Mononuclear cell (primary cell): ENCODE data around the gene GRIA1. TPM values are rescaled to one million over a fixed set of nuclear protein-coding genes. Genes with fewer than 3 reads are reported as not detected.
"Not testable (repeated sequence)": the region's sequence is repeated elsewhere in the genome, so short reads cannot be mapped to it uniquely, and the experiment has no call there.

Source experiments
- H3K27me3 ChIP-seq: 2 replicates; pipeline ENCODE4 v1.6.0; 2011; ENCODE audit warnings: low read length, control low read depth; ENCODE audit not compliant: insufficient read depth
- H3K4me1 ChIP-seq: 2 replicates; pipeline ENCODE4 v1.5.1; 2011; ENCODE audit warnings: mild to moderate bottlenecking, low read length, control low read depth; ENCODE audit not compliant: insufficient read depth
- H3K4me3 ChIP-seq: 2 replicates; pipeline ENCODE4 v1.5.1; 2011; ENCODE audit warnings: mild to moderate bottlenecking, low read length, moderate library complexity
- H3K9me3 ChIP-seq: 2 replicates; pipeline ENCODE4 v1.5.1; 2011; ENCODE audit warnings: low read depth, mild to moderate bottlenecking, control low read depth, low read length
- total RNA-seq: library from RNA; depleted of rRNA; stranded (reverse); fragments of >200 nt; gene quantifications from one replicate; pipeline ENCODE4 v1.2.3, GENCODE V29; 2012

Gene GRIA1
- total RNA-seq, 1 donor: not detected

DNA sequence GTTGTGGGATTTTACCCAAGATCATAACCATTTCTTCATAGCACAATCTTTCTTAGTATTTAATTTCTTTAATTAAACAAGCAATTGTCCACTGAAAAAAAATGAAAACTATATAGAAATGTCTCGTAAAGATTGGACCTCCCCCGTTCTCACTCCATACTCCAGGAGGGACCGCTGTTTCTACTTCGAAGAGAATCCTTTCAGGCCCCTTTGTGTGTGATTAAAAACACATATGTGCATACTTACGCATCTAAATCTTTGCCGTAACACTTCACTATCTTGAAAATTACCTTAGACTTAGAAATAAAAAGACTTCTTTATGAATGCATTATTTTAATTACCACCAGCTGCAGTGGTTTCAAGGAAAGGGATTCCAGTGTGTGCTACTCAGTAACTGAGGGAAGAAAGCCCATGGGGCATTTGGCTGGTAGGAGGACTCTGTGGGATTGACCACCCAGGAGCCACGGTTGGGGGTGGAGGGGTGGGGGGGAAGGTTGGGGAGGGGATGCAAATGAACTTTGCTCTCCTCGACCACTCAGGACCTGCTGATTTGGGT is 339.1 kb downstream of the GRIA1 start:
- Histone ChIP-seq H3K4me3 (no peak overlapping the region), H3K27me3 (no peaks in the 10 kb centered on the region), H3K9me3 (no peaks in the 10 kb centered on the region), H3K4me1 (no peaks in the 10 kb centered on the region)

DNA sequence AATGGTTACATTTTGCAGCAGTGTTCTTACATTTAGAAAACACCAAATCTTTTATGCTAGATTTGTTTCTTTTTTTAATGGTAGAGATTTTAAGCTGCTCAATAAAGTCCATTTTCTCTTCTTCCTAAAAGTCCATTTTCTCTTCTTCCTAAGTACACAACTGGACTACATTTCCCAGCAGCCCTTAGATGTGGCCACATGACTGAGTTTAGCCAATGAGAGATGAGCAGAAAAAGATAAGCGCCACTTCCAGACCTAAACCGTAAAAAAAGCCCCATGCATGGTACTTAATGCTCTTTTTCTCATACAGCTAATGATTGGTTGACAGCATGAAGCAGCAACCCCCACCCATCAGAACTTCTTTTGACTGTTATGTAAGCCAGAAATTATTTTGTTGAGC is 341.5 kb downstream of the GRIA1 start:
- no peaks in the 10 kb centered on the region for H3K9me3 ChIP-seq
- H3K27me3 ChIP-seq: no peaks in the 10 kb centered on the region
- H3K4me3 ChIP-seq: no peak overlapping the region
- H3K4me1 ChIP-seq: no peaks in the 10 kb centered on the region

DNA sequence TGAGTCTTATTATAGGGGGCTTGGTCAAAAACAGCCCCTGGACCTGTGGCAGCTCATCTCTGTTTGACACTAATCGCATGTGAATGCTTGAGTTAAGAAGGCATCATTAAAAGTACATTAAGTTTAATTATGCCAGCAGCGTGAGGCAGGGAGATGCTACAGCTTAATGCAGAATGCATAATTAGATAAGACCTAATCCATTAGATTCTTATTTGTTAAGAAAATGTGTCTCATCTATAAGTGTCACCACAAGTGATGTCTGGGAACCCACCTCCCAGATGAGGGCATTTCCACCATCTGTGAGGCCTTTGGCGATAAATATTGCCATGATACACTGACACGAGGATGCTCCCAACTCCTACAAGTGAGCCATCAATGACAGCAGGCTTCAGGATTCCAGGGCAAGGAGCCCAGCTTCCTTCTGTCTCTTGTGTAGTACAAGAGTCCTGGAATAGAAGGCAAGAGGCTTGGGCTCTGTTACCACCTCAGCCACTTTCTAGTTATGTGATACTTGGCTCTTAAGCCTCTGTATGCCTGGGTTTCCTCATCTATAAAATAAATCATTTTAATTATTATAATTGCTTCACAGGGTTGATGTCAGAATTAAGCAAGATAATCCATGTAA is 345.5 kb downstream of the GRIA1 start:
- Histone ChIP-seq H3K27me3 (no peaks in the 10 kb centered on the region), H3K9me3 (no peaks in the 10 kb centered on the region), H3K4me3 (no peak overlapping the region), H3K4me1 (no peaks in the 10 kb centered on the region)

DNA sequence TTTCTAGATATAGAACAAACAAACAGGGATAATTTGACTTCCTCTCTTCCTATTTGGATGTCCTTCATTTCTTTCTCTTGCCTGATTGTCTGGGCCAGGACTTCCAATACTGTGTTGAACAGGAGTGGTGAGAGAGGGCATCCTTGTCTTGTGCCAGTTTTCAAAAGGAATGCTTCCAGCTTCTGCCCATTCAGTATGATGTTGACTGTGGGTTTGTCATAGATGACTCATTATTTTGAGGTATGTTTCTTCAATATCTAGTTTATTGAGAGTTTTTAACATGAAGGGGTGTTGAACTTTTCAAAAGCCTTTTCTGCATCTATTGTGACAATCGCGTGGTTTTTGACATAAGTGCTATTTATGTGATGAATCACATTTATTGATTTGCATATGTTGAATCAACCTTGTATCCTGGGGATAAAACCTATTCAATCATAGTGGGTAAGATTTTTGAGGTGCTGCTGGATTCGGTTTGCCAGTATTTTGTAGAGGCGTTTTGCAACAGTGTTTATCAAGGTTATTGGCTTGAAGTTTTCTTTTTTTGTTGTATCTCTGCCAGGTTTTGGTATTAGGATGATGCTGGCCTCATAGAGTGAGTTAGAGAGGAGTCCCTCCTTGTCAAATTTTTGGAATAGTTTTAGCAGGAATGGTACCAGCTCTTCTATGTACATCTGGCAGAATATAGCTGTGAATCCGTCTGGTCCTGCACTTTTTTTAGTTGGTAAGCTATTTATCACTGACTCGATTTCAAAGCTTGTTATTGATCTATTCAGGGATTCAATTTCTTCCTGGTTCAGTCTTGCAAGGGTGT is 359.0 kb downstream of the GRIA1 start:
- not testable (repeated sequence) for H3K9me3 ChIP-seq, H3K4me1 ChIP-seq, H3K4me3 ChIP-seq, H3K27me3 ChIP-seq

DNA sequence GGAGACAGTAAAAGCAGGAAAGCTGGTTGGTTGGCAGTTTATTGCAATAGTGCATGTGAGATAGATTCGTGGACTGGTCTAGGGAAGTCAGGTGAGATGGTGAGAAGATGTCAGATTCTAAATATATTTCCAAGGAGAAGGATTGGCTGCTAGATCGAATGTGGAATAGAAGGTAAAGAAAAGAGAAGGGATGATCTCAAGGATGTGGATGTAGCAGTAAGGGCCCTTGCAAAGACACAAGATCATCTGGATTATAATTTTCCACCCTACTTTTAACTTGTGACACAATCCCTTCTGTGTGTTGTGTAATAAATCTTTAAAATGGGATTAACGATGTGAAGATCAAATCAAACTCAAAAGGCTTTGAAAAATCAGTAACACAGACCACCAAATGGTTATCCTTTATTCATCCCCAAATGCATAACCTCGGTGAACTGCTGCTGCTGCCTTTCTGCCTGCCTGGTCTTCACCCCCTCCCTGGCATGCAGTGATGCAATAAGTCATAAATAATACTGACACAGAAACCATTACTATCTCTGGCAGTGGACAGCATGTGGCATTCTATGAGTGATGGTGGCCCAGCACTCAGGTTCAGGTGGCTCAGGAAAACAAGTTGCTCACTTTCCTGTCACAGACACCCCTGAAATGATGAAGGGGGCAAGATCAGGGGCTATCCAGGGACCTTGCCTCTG is 369.9 kb downstream of the GRIA1 start:
- H3K4me3 ChIP-seq: no peak overlapping the region
- H3K9me3 ChIP-seq: peaks cover 4% of the 10 kb centered on the region
- H3K27me3 ChIP-seq: no peaks in the 10 kb centered on the region
- no peaks in the 10 kb centered on the region for H3K4me1 ChIP-seq

DNA sequence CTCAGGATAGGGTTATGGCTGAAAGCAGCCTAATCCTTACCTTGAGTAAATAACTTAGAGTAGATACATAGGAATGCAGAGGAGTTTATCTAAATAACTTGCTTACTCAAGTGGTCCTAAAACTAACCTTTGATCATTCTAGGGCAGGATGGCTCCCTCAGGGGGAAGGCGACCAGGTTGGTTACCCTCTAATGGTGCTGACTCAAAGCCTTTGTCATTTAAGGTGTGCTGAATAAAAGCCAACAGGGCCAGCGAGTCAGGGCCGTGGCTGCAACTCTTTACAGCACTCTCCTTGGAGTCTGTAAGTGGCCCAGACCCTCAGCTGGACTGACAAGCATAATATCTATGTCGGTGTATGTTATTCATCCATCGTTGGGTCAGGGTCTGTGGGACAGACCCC is 372.4 kb downstream of the GRIA1 start:
- not testable (repeated sequence) for H3K9me3 ChIP-seq, H3K4me3 ChIP-seq, H3K4me1 ChIP-seq, H3K27me3 ChIP-seq
